GM19035 (cell line): Measurements from ENCODE around the gene NOL7.

ENCODE experiments used
- ATAC-seq: cut with Tn5 transposase; IDR thresholded peaks from one replicate; pipeline ENCODE4 v1.9.1; 2021; ENCODE audit not compliant: unreplicated experiment

NOL7 gene

GRCh38 chr6:13649393-13649792 is 34.3 kb downstream of the NOL7 start:
- ATAC-seq: no peak

GRCh38 chr6:13653296-13653695 is 38.2 kb downstream of the NOL7 start:
- no peak for ATAC-seq

GRCh38 chr6:13654496-13654895 is 39.4 kb downstream of the NOL7 start:
- no peak for ATAC-seq

- no peak for ATAC-seq
Measured at GRCh38 chr6:13655700-13656099, 40.6 kb downstream of the NOL7 start.

GRCh38 chr6:13660273-13660672 is 45.1 kb downstream of the NOL7 start:
- no peak for ATAC-seq

- ATAC-seq: no peak
Measured at GRCh38 chr6:13660893-13661292, 45.8 kb downstream of the NOL7 start.

GRCh38 chr6:13661647-13662046 is 46.5 kb downstream of the NOL7 start:
- no peak for ATAC-seq

- ATAC-seq: no peak
Measured at GRCh38 chr6:13662651-13663334, 47.7 kb downstream of the NOL7 start.

- ATAC-seq: no peak
Measured at GRCh38 chr6:13663986-13664385, 48.9 kb downstream of the NOL7 start.

GRCh38 chr6:13664703-13665352 is 49.7 kb downstream of the NOL7 start:
- ATAC-seq: no peak

- ATAC-seq: no peak
Measured at GRCh38 chr6:13666194-13667105, 51.3 kb downstream of the NOL7 start.

GRCh38 chr6:13667655-13668054 is 52.5 kb downstream of the NOL7 start:
- no peak for ATAC-seq

GRCh38 chr6:13668291-13668928 is 53.3 kb downstream of the NOL7 start:
- no peak for ATAC-seq

- no peak for ATAC-seq
Measured at GRCh38 chr6:13669476-13669875, 54.3 kb downstream of the NOL7 start.
